GM19395 (cell line): ENCODE data around the gene RRM2.
A peak's percentile ranks its signal among the peaks of the same experiment; 100 is the strongest.

Experiments used
- ATAC-seq: cut with Tn5 transposase; IDR thresholded peaks from one replicate; pipeline ENCODE4 v1.9.1; 2021; ENCODE audit warnings: mild to moderate bottlenecking, moderate library complexity; ENCODE audit not compliant: unreplicated experiment

The RRM2 gene

DNA sequence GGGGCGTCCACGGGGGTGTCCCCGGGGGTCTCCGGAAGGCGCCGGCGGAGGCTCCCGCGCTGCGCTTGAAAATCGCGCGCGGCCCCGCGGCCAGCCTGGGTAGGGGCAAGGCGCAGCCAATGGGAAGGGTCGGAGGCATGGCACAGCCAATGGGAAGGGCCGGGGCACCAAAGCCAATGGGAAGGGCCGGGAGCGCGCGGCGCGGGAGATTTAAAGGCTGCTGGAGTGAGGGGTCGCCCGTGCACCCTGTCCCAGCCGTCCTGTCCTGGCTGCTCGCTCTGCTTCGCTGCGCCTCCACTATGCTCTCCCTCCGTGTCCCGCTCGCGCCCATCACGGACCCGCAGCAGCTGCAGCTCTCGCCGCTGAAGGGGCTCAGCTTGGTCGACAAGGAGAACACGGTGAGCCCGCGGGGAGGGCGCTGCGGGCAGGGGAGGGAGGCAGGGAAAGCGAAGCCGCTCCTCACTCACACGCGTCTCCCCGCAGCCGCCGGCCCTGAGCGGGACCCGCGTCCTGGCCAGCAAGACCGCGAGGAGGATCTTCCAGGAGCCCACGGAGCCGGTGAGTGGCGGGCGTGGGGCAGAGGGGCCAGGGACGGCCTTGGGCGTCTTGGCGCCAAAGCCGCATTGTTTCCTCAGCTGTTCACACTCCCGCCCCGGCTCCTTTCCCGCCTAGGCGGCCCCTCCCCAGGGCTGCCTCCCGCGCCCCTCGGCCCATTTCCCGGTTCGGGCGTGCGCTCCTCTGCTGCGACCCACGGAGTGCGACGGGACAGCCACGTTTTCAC is at the start of gene RRM2:
Gene RRM2 (plus strand): TSS at position 240 of the 781 bp plus-strand sequence. CDS start 60 bp downstream, at position 300.
- peak; percentile 71 for ATAC-seq

DNA sequence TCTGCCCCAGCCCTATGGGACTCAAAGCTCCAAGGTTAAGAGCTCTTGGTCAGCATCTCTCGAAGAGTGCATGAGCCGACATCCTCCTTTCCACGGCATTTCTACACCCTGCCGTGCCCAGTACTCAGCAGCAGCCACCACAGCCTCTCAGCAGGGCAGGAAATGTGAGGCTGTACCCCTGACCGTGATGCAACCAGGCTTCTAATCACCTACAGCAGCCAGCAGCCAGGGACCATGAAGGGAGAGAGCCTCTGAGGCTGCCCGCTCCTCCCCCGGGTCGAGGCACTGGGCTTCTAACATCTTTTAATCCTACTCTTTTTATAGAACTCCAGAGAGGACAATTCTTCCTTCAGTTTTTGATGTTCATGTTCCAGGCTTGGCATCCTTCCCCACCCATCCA is 48.8 kb upstream of the RRM2 start:
- no peak for ATAC-seq

DNA sequence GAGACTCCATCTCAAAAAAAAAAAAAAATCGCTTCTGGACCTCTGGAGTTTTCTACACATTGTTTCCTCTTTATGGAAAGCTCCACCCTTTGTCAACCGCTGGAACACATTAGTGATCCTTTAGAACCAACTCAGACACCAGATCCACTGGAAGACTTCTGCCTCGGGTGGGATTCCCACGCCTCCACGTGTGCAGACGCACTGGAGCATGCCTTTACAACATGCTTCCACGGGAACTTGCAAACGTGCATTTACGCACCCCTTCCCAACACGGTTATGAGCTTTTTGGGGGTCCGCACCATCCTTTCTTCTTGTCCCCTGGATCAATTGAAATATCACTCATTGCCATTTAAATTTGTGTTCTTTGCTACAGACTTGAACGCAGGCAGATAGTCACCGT is 47.4 kb upstream of the RRM2 start:
- no peak for ATAC-seq

DNA sequence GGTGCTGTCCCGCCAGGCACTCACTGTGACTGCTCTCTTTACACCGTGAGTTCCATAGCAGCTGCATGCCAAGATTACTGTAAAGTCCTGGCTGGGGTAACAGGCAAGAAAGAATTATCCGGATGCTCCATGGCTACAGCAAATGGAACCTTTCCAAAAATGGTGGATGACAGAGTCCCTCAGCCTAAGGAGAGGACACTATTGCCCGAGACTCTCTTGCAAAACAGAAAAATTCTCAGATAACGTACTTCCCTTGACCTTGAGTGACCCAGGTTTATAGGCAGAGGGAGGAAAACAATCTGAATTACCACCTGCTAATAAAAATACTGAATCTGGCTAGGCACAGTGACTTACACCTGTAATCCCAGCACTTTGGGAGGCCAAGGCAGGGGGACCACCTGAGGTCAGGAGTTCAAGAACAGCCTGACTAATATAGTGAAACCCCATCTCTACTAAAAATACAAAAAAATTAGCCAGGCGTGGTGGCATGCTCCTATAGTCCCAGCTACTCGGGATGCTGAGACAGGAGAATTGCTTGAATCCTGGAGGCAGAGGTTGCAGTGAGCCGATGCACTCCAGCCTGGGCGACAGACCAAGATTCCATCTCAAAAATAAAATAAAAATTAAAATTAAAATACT is 46.8 kb upstream of the RRM2 start:
- no peak for ATAC-seq

DNA sequence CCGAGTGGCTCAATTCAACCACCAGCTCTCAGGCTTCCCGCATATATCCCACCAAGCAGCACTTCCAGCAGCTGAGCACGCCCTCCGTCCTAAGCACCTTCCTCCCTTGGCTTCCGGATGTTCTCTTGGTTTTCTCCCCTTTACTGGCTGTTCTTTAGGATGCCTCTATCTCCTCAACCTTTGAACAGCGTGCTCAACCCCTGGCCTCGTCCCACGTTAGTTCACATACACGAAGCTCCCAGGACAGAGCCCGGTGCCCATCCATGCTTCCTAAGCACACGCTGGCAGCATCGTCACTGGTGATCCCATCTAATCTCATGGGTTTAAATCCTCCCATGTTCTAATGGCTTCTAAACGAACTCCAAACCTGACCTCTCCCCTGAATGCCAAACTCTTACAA is 46.0 kb upstream of the RRM2 start:
- no peak for ATAC-seq

DNA sequence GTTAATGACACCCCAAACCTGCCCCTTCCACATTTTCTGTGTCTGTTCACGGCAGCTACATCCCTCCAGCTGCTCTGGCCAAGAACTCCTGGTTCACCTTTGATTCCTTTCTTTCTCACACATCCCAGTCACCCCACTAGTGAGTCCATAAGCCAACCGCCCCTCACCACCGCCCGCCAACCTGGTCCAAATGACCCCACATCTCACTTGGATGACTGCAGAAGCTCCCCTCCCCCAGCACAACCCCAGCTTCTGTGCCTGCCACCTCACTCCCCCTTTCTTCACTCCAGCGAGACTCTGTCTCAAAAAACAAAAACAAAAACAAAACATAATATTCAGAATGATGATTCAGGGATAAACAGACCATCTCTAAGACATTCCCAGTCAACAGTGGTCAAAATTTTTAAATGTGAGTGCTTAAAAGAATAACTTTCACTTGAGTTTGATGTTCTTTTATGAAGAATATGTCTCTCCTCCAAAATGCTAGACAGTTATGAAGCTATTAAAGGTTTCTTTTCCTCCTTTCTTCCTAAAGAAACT is 45.5 kb upstream of the RRM2 start:
- ATAC-seq, result no peak

DNA sequence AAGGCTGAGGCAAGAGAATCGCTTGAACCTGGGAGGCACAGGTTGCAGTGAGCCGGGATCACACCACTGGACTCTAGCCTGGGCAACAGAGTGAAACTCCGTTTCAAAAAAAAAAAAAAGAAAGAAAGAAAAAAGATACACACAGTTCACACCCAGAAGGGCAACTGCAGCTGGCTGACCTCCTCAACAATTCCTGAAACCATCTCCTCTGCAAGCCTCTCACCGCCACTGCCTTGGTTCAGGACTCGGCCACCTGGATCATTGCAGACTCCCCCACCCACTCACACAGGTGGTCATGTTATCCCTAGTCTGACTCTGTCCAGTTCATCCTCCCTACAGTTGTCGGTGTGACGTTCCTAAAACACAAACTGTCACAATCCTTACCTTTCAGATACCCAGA is 44.5 kb upstream of the RRM2 start:
- no peak for ATAC-seq

DNA sequence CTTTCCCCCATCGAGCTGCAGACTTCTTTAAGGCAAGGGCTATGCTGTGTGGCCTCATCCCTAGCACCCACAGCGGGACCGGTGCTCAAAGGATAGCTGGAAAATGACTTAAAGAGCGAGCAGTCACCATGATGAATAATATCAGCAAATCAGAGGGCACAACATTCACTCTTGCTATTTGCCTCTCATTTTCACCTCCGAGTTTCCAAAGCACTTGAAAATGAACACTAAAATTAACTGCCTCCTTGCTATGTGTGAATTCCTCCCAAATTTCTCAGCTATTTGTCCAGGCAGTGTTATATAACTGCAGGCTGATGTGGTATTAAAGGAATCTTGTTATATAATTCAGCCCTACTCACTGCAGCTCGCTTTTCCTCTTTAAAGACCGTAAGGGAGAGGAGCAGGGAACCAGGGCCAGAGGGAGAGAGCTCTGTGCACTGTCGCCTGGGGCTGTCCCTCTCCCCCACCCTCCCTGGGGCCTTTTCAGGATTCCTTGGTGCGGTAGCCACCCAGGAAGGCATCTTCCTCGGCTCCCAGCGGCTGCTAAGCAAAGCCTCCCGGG is 43.8 kb upstream of the RRM2 start:
- ATAC-seq, result no peak

DNA sequence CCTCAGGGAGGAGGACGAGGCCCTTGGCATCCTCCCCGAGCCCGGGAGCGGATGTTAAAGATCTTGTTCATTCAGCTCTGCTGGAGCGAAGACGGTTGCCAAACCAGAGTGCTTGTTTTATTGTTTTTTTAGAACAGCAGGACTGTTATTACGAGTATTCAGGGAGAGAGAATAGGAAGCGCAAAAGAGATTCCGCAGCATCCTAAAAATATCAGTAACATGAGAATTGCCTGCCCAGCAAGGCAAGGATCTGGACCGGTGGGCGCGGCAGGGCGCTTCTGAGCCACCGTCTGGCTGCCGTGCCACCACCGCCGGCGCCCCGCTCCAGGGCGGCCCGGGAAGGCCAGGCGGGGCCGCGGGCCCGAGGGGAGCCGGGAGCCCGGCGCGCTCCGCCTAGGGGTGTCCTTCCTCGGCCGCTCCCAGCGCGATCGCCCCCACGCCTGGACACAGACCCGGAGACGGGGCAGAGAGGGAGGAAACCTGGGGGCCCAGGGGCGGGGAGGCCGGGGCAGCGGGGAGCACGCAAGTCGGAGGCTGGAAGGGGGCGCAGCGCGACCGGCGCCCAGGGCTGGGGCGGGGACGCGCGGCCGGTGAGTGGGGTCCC is 43.2 kb upstream of the RRM2 start:
- ATAC-seq, result peak; percentile 10

DNA sequence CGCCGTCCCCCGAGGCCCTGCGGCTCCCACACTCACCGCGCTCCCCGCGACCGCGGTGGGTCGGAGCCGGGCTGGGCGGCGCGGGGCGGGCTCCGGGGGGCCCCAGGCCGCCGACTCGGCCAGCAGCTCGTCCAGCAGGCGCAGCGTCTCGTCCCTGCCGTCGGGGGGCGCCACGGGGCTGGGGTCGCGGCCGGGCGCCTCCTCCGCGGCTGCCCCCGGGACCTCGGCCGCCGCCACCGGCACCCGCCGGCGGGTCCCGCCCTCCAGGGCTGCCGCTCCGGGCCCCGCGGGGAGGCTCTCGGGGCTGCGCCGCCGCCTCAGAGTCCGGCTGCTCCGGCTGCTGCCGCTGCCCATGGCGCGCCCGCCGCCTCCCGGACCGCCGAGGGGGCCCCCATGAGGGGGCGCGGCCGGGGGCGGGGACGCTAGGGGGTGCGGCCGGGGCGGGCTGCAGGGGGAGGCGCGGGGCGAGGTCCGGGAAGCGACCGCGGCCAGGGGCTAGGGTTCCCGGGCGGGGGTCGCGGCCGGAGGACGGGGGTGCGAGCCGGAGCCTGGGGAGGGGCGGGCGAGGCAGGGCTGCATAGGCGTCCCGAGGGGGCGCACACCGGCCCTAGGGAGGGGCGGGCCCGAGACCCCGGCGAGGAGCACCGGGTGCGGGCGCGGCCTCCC is 42.5 kb upstream of the RRM2 start, which contains the start of gene CYS1:
Gene CYS1 (minus strand): TSS at position 542 of the 666 bp plus-strand sequence. CDS start 188 bp downstream, at position 354.
- ATAC-seq, result peak; percentile 22

DNA sequence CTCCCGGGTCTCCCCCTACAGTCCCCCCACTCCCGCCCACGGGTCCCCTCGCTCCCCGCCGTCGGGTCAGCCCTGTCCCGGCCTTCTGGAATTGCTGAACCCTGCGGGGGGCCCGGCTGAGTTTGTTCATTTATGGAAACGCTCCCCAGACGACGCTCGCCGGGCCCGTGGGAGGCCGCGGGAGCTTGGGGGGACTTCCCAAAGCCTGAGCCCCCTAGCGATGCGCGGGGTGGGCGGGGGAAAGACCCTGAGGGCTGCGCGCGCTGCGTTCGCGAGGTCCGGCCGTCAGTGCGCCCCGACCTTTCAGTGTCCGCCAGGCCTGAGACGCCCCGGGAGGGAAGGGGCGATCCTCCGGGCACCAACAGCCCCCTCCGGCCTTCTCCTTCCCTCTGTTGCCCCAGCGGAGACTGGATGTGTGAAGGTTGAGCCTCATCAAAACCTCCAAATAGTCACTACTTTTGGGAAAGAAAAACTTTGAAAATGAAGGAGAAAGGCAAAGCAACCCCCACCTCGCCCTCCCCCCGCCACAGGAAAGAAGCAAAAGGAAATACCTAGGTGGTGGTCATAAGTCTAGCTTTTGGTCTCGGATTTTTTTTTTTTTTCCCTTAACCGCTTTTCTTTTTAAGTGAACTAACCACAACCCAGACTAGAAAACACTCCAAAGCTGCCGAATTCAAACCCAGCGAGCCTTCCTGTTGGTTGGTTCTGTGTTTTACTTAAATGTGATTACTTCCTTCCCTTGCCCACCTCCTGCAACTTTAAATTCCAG is 41.8 kb upstream of the RRM2 start:
- peak; percentile 26 for ATAC-seq

DNA sequence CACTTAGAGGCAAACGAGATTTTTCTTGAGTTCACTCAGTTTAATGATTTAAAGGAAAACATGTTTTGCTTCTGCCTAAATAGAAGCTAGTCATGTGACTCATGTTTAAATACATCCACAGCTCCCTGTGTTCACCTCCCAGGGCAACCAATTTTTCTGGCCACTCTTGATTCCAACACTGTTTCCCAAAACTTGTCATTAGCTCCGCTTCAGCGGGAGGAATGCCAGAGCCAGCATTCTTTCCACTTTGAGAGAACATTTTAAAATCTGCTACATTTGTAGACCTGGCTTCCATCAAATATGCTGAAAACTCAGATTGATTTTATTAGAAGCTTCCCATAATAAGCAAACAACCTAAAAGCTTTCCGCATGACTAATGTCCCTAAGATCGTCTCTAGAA is 39.5 kb upstream of the RRM2 start:
- ATAC-seq, result no peak

DNA sequence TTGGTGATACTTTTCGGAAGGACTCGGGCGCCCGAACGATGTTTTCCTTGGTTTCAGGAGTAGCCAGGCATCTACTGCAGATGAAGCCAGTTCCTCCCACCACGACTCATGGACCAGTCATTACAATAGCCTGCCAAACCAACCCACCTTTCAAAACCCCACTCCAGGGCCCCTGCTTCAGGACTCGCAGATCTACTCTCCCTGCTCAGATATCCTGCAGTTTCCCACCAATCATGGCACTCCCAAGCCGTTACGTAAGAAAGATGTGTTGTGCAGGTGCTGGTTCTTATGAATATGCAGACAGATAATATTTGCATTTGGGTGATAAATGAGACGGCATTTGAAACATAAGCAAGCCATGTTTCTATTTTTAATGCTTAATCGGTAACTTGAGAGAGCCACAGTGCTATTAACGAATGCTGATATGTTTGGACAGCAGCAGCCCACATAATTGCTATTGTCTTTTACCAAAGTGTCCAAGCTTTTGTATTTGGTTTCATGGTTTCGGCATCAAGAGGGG is 38.8 kb upstream of the RRM2 start:
- peak; percentile 43 for ATAC-seq

DNA sequence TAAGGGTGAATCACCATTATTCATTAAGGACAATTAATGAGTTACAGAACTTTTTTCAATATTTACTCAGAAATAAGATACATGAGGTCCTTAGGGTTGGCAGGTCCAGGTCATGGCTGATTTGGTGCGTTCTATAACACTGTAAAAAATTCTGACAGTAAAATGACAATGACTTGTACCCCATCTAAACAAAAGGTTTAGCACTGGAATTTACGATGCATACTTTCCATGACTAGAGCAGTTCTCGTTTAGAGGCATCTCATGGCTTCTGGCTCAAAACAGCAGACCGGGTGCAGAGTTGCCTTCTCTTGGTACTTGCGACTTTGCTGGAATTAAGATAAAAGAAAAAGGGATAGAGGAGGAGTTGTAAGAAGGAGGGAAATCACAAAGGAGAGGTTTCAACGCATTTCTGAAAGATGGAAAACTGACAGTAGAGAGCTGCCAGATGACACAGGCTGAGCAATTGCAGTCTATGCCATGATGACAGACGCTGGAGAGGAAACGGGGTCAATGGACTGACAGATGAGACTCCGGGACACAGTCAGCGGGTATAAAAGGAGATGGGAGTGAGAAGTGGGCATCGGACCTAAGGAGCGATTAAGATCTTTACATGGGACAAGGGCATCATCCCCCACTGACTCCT is 38.2 kb upstream of the RRM2 start:
- ATAC-seq, result no peak

DNA sequence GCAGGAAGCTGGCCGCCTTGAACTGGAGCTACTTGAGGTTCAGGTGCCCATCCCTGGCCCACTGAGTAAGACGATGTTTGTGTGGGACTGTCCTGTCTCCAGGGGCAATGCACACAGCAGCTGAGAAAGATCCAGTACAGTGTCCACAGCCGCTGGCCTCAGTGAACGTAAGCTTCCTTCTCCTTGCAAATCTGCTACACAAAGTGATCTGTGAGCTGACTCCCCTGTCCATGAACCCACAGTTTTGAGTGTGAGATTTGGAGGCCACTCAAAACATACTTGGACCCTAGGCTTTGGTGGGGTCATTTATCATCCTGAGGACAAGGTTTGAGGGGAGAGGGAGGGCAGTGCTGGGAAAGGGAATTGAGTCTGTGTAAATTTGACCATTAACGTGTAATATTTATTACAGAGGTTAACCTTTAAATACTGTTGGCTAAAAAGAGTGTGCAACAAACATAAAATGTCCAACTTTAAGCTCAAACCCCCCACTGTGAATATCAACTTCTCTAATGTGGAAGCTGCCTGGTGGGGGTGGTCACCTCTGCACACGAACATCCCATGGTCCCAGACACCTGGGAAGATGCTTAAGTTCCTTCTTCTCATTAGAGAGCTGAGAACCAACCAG is 37.4 kb upstream of the RRM2 start:
- ATAC-seq, result no peak

DNA sequence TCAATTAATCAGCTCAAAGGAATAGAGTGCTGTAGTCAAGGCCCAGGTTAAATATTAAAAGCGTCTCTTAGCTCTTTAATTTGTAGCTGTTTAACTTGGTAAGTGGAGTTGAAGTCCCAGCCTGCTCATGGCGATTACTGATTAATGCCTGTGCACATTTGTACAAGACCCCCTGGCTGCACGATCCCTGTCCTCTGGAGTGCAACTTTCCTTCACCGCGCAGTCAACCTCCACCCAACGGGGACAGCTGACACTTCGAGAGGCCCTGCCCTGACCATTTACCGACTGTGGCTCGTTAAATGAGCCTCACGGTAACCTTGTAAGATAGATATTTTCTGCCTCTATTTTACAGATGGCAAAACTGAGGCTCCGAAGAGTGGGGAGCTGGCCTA is 36.9 kb upstream of the RRM2 start:
- ATAC-seq, result no peak

DNA sequence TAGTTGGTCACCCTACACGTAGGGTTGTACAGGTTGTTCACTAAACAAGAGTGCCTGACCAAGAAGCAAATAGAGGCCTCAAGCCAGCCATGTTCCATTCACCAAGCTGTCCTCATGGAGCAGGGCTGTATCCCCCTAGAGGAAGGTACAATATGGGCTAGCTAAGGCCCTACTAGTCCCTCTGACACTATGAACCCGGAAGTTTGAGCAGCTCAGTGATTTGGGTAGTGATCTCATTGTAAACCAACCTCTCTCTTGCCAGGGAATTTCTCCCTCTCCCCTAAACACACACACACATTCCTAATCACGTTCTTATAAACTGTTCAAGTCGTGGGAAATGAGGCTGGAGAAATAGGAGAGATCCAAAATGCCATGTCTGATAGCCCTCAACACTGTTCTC is 35.6 kb upstream of the RRM2 start:
- ATAC-seq, result no peak

DNA sequence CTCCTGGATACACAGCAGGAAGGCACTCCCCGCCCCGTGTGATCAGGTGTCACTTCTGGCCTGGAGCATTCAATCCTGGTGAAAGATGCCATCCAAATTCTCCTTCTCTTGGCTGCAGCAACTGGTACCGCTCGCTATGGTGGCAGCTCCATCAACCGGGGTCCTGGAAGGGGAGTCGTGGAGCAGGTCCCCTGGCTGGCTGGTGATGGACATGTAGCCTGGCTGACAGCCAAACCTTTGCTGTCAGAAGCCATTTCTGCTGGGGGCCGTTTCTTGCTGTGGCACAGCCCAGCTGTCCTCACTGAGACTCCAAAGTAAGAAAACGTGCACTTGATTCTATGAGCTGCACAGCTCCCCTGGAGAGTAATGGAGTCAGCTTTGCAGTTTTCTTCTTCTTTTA is 35.2 kb upstream of the RRM2 start:
- ATAC-seq, result no peak

DNA sequence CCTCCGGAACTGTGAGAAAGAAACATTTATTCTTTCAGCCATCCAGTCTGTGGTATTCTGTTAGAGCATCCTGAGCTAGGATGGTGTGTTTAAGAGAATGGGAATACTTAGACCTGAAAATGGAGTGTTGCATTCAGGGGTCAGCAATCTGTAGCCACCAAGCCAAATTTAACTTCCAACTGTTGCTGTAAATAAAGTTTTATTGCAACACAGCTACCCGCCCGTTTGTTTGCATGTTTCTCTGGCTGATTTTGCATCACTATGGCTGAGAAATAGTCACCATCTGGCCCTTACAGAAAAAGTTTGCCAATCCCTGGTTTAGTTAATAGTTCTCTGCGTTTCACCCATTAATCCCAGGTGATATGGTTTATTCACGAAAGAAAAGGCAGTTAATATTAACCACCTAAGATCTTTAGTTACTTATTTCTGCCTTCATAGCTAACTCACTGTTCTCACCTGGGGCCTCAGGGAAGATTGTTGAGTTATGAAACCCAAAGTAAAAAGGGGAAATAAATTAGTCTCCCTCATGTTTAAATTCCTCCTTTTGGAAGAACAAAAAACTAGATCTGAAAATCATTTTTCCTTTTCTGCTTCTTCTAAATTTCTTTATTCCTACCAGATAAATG is 32.9 kb upstream of the RRM2 start:
- no peak for ATAC-seq
